ENCODE data around the gene IL1RN. TPM values are rescaled to one million over a fixed set of nuclear protein-coding genes. Genes with fewer than 3 reads are reported as not detected.

Gene IL1RN
- total and polyA plus RNA-seq, 2 of the 8 experiments (the other 6 are each of a cell fraction or from before 2014, with no cell fraction given): not detected

GRCh38 chr2:113166187-113166645 lies 38.8 kb downstream of the IL1RN start:
- TF ChIP-seq BACH1 (IDR thresholded peaks at IDR 0.05; ENCODE audit: low read length) (no peak), EZH2 (IDR thresholded peaks at IDR 0.05; ENCODE audit: low read depth, low read length, severe bottlenecking) (no peak), HDAC6 (IDR thresholded peaks at IDR 0.05; ENCODE audit: low read depth, low read length) (no peak), TEAD4 (IDR thresholded peaks at IDR 0.05; ENCODE audit: low read depth, low read length) (no peak), KDM1A (IDR thresholded peaks at IDR 0.05; ENCODE audit: borderline replicate concordance, low read length) (no peak), GABPA (IDR thresholded peaks at IDR 0.05; ENCODE audit: borderline replicate concordance, insufficient read depth, low read length) (no peak), TCF12 (IDR thresholded peaks at IDR 0.05; ENCODE audit: low read depth, low read length) (no peak), POU5F1 (IDR thresholded peaks at IDR 0.05; ENCODE audit: low read depth, low read length) (no peak), EGR1 (IDR thresholded peaks at IDR 0.05; ENCODE audit: borderline replicate concordance, low read depth, low read length) (no peak)
- POLR2A ChIA-PET (ENCODE audit: partially characterized antibody): no interaction called here

More at GRCh38 chr2:113166187-113166645, 38.8 kb downstream of the IL1RN start:
- Histone ChIP-seq H2BK15ac (ENCODE audit: low read length) (no peak overlapping the region), H3K56ac (replicated peaks; ENCODE audit: insufficient read length, low read depth, low read length) (no peak overlapping the region), H4K8ac (ENCODE audit: extremely low read depth, insufficient read depth, low read length) (no peak overlapping the region), H3K23ac (ENCODE audit: insufficient read length) (no peak overlapping the region), H3K79me2 (ENCODE audit: control insufficient read depth in 1 of 2, insufficient read depth in 2 of 2, low read length in 2 of 2) (no peaks in the 10 kb centered on the region), H3K4me2 (ENCODE audit: insufficient read depth in 1 of 2, low read depth in 2 of 2, low read length in 2 of 2) (no peak overlapping the region), H3K27me3 (replicated peaks in 1 of 4; ENCODE audit: control insufficient read depth in 3 of 4, extremely low read depth in 1 of 4, insufficient read depth in 3 of 4, low read length in 3 of 4) (peaks cover 0 to 4% (median 3%) of the 10 kb centered on the region in 4 experiments; a peak in 1 of 7 replicates), H2BK120ac (replicated peaks; ENCODE audit: low read depth, low read length) (no peak overlapping the region), H4K91ac (replicated peaks; ENCODE audit: insufficient read length, low read length) (no peak overlapping the region), H3K9ac (replicated peaks in 1 of 4; ENCODE audit: extremely low read depth in 1 of 4, low read depth in 3 of 4, low read length in 3 of 4) (no peak overlapping the region), H3K4me1 (replicated peaks in 1 of 4; ENCODE audit: control insufficient read depth in 3 of 4, insufficient read depth in 4 of 4, low read length in 3 of 4) (peaks cover 0 to 4% (median 0%) of the 10 kb centered on the region in 4 experiments; a peak in 2 of 7 replicates), H3K23me2 (ENCODE audit: low read depth, low read length) (no peaks in the 10 kb centered on the region), H3K4me3 (ENCODE audit: extremely low read depth in 1 of 4, insufficient read depth in 2 of 4, low read depth in 3 of 4, low read length in 4 of 4) (no peak overlapping the region), H4K20me1 (replicated peaks in 1 of 2; ENCODE audit: control insufficient read depth in 1 of 2, insufficient read depth in 2 of 2, low read length in 2 of 2) (no peaks in the 10 kb centered on the region), H3K79me1 (ENCODE audit: low read depth, low read length) (no peaks in the 10 kb centered on the region), H3K9me3 (ENCODE audit: insufficient read depth in 2 of 2, low read depth in 1 of 2, low read length in 1 of 2) (no peaks in the 10 kb centered on the region), H2BK5ac (ENCODE audit: low read depth, low read length) (no peak overlapping the region), H3K4ac (replicated peaks; ENCODE audit: insufficient read length, low read depth, low read length) (no peak overlapping the region), H2BK20ac (ENCODE audit: low read length) (no peak overlapping the region), H4K5ac (ENCODE audit: insufficient read length, low read depth, low read length) (no peak overlapping the region), H2BK12ac (ENCODE audit: low read depth, low read length) (no peak overlapping the region), H3K14ac (ENCODE audit: insufficient read length) (no peak overlapping the region), H3K36me3 (ENCODE audit: control insufficient read depth in 2 of 4, insufficient read depth in 4 of 4, low read length in 3 of 4) (no peaks in the 10 kb centered on the region), H3K18ac (ENCODE audit: extremely low read depth, low read length) (no peak overlapping the region), H3K27ac (ENCODE audit: low read depth, low read length) (no peak overlapping the region), H2AFZ (ENCODE audit: low read length) (no peak overlapping the region), H2AK5ac (ENCODE audit: low read depth, low read length) (no peak overlapping the region)
- DNase-seq (ENCODE audit: low read depth in 1 of 2, low spot score in 2 of 2) (no peak), FAIRE-seq (no peak)
- CTCF ChIA-PET (ENCODE audit: partially characterized antibody): interaction anchor here (3.6 to 8.4 kb wide), 4 partner anchors 9 to 32 kb away, joined by 20 to 85 read pairs (median 26); partner anchors contain the start of gene PSD4
- 92% methylated on average over 7 of the region's 7 CpGs; no CpG with 5 or more reads in 1 of the 2 experiments for WGBS, 2 experiments (ENCODE audit: extremely low coverage in 1 of 2, insufficient coverage in 1 of 2, insufficient read length in 1 of 2, insufficient replicate concordance in 2 of 2, low coverage in 1 of 2, low lambda C conversion rate in 2 of 2, missing lambda C conversion rate in 1 of 2)

Measured in H1 (cell line).